Fibroblast of skin of left quadriceps (primary cell): ENCODE measurements around the gene SLU7.
"Not testable (repeated sequence)": the region's sequence is repeated elsewhere in the genome, so short reads cannot be mapped to it uniquely, and the experiment has no call there.

Source experiments
- DNase-seq, 2 experiments: peaks; one replicate each; pipeline ENCODE4 v3.0.0-alpha.2; 2013; ENCODE audit warnings: low read depth in 2 of 2

SLU7 gene

GRCh38 chr5:160450164-160450932 lies 31.5 kb upstream of the SLU7 start:
- DNase-seq: no peak

- no peak for DNase-seq
These were observed 30.6 kb upstream of the SLU7 start for GRCh38 chr5:160449458-160449857.

GRCh38 chr5:160448886-160449285 lies 30.0 kb upstream of the SLU7 start:
- DNase-seq: no peak

- no peak for DNase-seq
These were observed 26.9 kb upstream of the SLU7 start for GRCh38 chr5:160445751-160446150.

- no peak for DNase-seq
These were observed 26.3 kb upstream of the SLU7 start for GRCh38 chr5:160445132-160445531.

- no peak for DNase-seq
These were observed 25.5 kb upstream of the SLU7 start for GRCh38 chr5:160444407-160444806.

GRCh38 chr5:160442824-160443431 lies 24.0 kb upstream of the SLU7 start:
- DNase-seq: no peak

- DNase-seq: no peak
These were observed 22.5 kb upstream of the SLU7 start for GRCh38 chr5:160441311-160441781.

- peak; percentile 34 to 46 for DNase-seq
These were observed 20.3 kb upstream of the SLU7 start for GRCh38 chr5:160439205-160439600.

- DNase-seq: peak in 1 of 2 experiments; percentile 21
These were observed 19.7 kb upstream of the SLU7 start for GRCh38 chr5:160438316-160439204.

GRCh38 chr5:160437271-160437670 lies 18.4 kb upstream of the SLU7 start:
- DNase-seq: no peak

GRCh38 chr5:160436661-160437060 lies 17.8 kb upstream of the SLU7 start:
- DNase-seq: not testable (repeated sequence)

GRCh38 chr5:160436017-160436416 lies 17.1 kb upstream of the SLU7 start:
- DNase-seq: no peak

GRCh38 chr5:160435532-160435931 lies 16.7 kb upstream of the SLU7 start:
- DNase-seq: no peak

GRCh38 chr5:160434022-160434531 lies 15.2 kb upstream of the SLU7 start:
- no peak for DNase-seq

- no peak for DNase-seq
These were observed 13.9 kb upstream of the SLU7 start for GRCh38 chr5:160432787-160433186.

- no peak for DNase-seq
These were observed 13.3 kb upstream of the SLU7 start for GRCh38 chr5:160432196-160432595.

GRCh38 chr5:160427607-160428006 lies 8.7 kb upstream of the SLU7 start:
- DNase-seq: no peak

- no peak for DNase-seq
These were observed 4.2 kb upstream of the SLU7 start for GRCh38 chr5:160423099-160423498.

GRCh38 chr5:160421625-160422258 lies 2.9 kb upstream of the SLU7 start, which contains the start of gene PTTG1:
TSS of gene PTTG1 (plus strand) at chr5:160421855. CDS start at chr5:160422313, 458 bp downstream.
- DNase-seq: peak; percentile 87 to 90

- no peak for DNase-seq
These were observed 1.4 kb upstream of the SLU7 start for GRCh38 chr5:160420331-160420610.
